HG02884 (cell line): ENCODE results near the gene DKK1.

Source experiments
- ATAC-seq: cut with Tn5 transposase; IDR thresholded peaks from one replicate; pipeline ENCODE4 v1.9.1; 2021; ENCODE audit warnings: mild to moderate bottlenecking, moderate library complexity; ENCODE audit not compliant: unreplicated experiment

The DKK1 gene

DNA sequence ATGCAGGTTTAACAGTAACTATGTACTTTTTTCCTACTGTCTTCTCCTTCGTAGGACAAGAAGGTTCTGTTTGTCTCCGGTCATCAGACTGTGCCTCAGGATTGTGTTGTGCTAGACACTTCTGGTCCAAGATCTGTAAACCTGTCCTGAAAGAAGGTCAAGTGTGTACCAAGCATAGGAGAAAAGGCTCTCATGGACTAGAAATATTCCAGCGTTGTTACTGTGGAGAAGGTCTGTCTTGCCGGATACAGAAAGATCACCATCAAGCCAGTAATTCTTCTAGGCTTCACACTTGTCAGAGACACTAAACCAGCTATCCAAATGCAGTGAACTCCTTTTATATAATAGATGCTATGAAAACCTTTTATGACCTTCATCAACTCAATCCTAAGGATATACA, 2.4 kb downstream of the DKK1 start:
- ATAC-seq = no peak

DNA sequence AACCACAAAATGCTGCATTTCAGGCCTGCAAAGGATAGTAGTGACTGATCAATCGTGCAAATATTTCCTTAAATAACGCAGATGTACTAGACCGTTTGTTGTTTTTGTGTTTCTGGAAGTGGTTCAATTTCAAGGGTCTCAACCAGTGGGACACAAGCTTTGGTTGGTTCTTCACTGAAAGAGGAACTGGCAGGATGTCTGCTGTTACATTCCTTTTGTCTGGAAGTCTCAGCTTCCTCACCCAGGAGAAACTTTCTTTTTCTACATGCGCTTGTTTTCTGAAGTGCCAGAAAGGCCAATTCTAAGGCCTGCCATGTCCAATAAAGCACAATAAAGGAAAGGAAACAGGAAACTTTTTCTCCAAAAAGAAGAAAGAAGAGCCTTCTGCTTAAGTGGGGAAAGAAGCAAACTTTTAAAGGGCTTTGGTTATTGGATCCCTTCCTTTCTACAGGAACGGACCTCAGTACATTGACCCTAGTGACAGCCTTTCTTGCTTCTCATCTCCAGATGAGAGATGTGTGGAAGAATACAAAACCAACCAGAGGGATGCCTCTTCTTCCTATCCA, 4.1 kb downstream of the DKK1 start:
- ATAC-seq = no peak

- ATAC-seq = no peak
These were observed 4.9 kb downstream of the DKK1 start for GRCh38 chr10:52318822-52319464.

DNA sequence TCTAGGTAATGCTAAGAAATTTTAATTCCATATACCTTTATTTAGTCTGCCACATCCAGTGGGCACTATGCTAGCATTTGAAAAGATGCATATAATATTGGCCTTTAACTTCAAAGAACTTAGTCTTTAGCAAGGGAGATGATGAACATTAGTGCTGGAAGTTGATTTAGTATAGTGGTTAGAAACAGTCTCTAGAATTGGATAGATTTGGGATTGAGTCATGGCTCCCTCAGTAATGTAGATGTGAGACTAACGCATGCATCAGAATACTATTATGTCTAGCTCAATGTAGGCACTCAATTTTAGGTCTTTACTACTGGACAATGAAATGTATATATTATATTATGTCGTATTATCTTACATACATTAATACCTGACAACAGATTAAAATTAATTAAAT, 5.8 kb downstream of the DKK1 start:
- no peak for ATAC-seq

DNA sequence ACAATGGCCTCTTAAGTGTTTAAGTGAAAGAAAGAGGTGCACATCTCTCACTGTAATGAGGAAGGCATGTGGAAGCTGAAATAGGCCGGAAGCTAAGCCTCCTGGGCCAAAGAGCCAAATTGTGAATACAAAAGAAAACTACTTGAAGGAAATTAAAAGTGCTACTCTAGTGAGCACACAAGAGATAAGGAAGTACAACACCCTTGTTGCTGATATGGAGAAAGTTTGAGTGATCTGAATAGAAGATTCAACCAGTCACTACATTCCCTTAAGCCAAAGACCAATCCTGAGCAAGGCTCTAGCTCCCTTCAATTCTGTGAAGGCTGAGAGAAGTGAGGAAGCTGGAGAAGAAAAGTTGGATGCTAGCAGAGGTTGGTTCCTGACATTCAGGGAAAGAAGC, 8.2 kb downstream of the DKK1 start:
- no peak for ATAC-seq

GRCh38 chr10:52322936-52323335, 8.9 kb downstream of the DKK1 start:
- no peak for ATAC-seq

DNA sequence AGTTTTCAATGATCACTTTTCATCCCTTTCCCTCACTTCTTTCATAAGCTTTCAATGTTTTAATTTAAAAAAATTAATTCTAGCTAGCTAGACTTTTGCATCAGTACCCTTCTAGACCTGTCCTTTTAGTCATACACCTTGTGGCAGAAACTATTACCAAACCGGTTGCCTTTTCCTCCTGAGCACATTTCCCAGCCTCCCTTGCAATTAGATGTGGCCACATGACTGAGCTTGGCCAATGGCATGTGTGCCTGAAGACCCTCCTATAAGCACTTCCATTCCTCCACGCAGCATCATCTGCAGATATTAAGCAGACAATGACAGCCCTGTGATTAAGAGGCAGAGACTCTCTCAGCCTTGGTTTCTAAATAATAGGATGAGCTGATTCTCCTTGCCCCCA, 12.3 kb downstream of the DKK1 start:
- no peak for ATAC-seq

GRCh38 chr10:52331638-52332364, 17.7 kb downstream of the DKK1 start:
- ATAC-seq = no peak

DNA sequence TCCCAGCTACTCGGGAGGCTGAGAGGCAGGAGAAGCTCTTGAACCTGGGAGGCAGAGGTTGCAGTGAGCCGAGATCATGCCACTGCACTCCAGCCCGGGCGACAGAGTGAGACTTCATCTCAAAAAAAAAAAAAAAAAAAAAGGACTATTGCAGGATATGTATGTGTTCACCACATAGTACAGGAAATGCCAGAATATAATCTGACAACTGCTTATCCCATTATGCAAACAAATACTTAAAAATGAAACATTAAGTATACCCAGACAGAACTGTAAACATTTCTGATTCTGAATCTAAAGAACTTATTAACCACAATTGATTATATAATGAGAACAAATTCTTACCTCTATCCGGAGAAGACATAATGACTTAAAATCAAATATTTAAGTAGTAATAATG, 18.7 kb downstream of the DKK1 start:
- ATAC-seq = no peak

GRCh38 chr10:52334595-52334994, 20.5 kb downstream of the DKK1 start:
- no peak for ATAC-seq

- no peak for ATAC-seq
These were observed 21.6 kb downstream of the DKK1 start for GRCh38 chr10:52335665-52336064.

GRCh38 chr10:52337225-52337624, 23.1 kb downstream of the DKK1 start:
- ATAC-seq = no peak

GRCh38 chr10:52343439-52343838, 29.4 kb downstream of the DKK1 start:
- ATAC-seq = no peak

- no peak for ATAC-seq
These were observed 32.6 kb downstream of the DKK1 start for GRCh38 chr10:52346394-52347326.

DNA sequence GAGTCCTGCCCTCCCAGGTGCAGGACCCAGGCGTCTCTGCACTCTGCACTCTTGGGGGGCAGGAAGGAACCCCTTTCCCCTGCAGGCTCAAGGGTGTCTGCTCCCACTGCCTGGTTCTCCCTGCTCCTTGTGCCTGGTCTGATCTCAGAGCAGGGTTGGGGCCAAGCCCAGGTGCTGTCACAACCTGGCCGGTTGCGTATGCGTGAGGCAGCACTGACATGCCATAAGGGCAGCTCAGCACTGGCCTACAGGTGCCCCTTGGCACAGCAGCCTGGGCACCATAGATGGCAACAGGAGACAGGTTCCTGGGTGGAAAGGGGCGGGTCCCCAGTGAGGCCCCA, 33.2 kb downstream of the DKK1 start:
- no peak for ATAC-seq

DNA sequence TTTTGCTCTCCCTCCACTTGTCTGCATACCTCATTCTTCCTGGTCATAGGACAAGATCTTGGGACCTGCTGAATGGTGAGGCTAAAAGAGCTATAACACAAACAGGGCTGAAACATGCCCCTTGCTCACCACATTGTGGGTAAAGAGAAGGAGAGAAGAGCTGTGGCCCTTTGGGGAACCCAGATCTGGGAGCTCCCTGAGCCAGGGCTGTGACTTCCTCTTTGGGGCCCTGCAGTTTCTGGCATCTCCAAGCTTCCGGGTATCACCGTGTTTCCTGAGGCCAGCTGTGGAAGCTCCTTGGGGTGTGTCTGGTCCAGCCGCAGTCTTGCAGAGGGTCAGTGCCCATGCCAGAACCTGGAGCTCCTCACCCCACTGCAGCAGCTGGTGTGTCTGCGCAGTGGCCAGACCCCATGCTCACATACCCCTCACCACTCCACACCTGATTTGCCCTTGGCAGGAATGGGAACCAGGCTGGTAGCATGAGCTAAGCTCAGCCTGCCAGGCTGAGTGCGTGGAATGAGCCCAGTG, 34.0 kb downstream of the DKK1 start:
- no peak for ATAC-seq

- no peak for ATAC-seq
These were observed 37.8 kb downstream of the DKK1 start for GRCh38 chr10:52351914-52352330.

DNA sequence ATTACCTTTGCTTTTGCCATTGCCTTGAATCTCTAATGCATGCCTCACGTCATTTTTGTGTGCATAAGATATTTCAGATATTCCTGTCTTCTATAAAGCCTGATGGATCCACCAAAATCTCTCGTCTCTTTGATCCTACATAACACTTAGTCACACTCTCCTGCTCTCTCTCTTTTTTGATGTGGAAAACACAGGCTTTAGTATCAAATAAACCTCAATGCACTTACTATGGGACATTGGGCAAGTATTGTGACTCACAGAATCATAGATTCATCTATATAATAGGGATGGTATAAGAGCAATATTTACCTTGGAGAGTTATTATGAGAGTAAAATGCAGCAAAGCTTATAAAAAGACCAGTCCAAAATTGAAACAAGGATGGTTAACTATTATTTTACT, 39.1 kb downstream of the DKK1 start:
- no peak for ATAC-seq

- no peak for ATAC-seq
These were observed 39.9 kb downstream of the DKK1 start for GRCh38 chr10:52353960-52354394.

GRCh38 chr10:52357971-52358370, 43.9 kb downstream of the DKK1 start:
- ATAC-seq = no peak

- ATAC-seq = no peak
These were observed 45.4 kb downstream of the DKK1 start for GRCh38 chr10:52359441-52359840.
